ENCODE data around the gene PSIP1. TPM values are rescaled to one million over a fixed set of nuclear protein-coding genes. Genes with fewer than 3 reads are reported as not detected.

Gene PSIP1
- total RNA-seq, 2 donors from 2014 or later: 21.4 to 21.7 TPM

- no peak overlapping the region for H3K4me3 ChIP-seq
- no peak for TF ChIP-seq CTCF (IDR thresholded peaks at IDR 0.05)
Observed at GRCh38 chr9:15417626-15418025, 93.1 kb downstream of the PSIP1 start.

GRCh38 chr9:15416880-15417279 is 93.9 kb downstream of the PSIP1 start:
- Histone ChIP-seq H3K4me1 (no peaks in the 10 kb centered on the region), H3K9me3 (no peaks in the 10 kb centered on the region), H3K27me3 (no peaks in the 10 kb centered on the region), H3K27ac (no peak overlapping the region), H3K4me3 (no peak overlapping the region), H3K36me3 (no peaks in the 10 kb centered on the region)
- peak in 1 of 2 donors; percentile 48 for TF ChIP-seq CTCF (IDR thresholded peaks at IDR 0.05)
- DNase-seq (ENCODE audit: low spot score): no peak

More at GRCh38 chr9:15417626-15418025, 93.1 kb downstream of the PSIP1 start:
- H3K36me3 ChIP-seq: no peaks in the 10 kb centered on the region
- no peaks in the 10 kb centered on the region for H3K4me1 ChIP-seq
- H3K9me3 ChIP-seq: no peaks in the 10 kb centered on the region
- H3K27me3 ChIP-seq: no peaks in the 10 kb centered on the region
- H3K27ac ChIP-seq: no peak overlapping the region
- no peak for DNase-seq (ENCODE audit: low spot score)

Other genes starting within 250 kb of the PSIP1 start
- gene TTC39B, start 203.8 kb downstream of the PSIP1 start, total RNA-seq: 1 to 10 TPM; 2.0 to 2.3 TPM
- 10 to 100 TPM; 14.5 to 23.9 TPM for gene SNAPC3, start 88.1 kb downstream of the PSIP1 start, total RNA-seq
- gene CCDC171, start 42.1 kb upstream of the PSIP1 start, total RNA-seq: 1 to 10 TPM in 1 of 2 donors, under 1 TPM in 1; 0.90 to 1.4 TPM

Measured in right atrium auricular region (tissue), 2 donors.